ENCODE measurements around the gene DEXI. TPM values are rescaled to one million over a fixed set of nuclear protein-coding genes. Genes with fewer than 3 reads are reported as not detected.
"Not testable (repeated sequence)": the region's sequence is repeated elsewhere in the genome, so short reads cannot be mapped to it uniquely, and the experiment has no call there.

Gene DEXI
- total RNA-seq, 2 experiments from 2014 or later: 23.3 to 30.8 TPM

- peaks cover 27% of the 10 kb centered on the region for H3K36me3 Mint-ChIP-seq
- no peaks in the 10 kb centered on the region for H3K9me3 Mint-ChIP-seq (ENCODE audit: low read depth)
- no peak overlapping the region for H3K4me3 Mint-ChIP-seq
- CTCF ChIA-PET: interaction anchor here (1.2 to 1.9 kb wide), 4 partner anchors 9 to 190 kb away, joined by 3 to 8 read pairs (median 4); partner anchors contain the start of gene DEXI
- H3K4me1 Mint-ChIP-seq: peaks cover 10% of the 10 kb centered on the region
- ATAC-seq (no peak), DNase-seq (no peak)
- H3K27me3 Mint-ChIP-seq: no peaks in the 10 kb centered on the region
- H3K27ac Mint-ChIP-seq: no peak overlapping the region
Observed at GRCh38 chr16:10926867-10927266, 15.4 kb downstream of the DEXI start.

DNA sequence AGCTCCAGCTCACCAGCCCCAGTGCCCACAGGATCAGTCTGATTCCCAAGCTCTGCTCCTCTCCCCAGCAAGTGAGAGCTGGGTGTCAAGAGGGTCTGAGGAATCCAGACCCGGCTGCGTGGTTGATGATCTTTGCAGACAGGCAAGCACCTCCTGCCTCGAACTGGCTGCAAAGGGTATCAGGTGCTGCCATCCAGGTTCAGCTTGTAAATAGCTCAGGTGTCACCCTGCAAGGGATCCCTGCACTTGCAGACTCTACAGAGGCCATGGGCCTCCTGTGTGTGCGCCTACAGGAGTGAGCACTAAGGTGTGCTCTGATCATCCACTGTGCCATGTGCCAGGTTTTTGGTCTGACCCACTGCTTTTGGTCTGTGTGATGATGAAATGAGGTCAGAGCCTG lies 16.2 kb downstream of the DEXI start:
- H3K4me1 Mint-ChIP-seq: peaks cover 9% of the 10 kb centered on the region
- no peaks in the 10 kb centered on the region for H3K27me3 Mint-ChIP-seq
- DNase-seq (no peak), ATAC-seq (no peak)
- CTCF ChIA-PET: interaction anchor here (0.6 to 1.6 kb wide), 4 partner anchors 16 to 245 kb away, joined by 4 to 5 read pairs (median 4); partner anchors contain the start of gene DEXI
- peaks cover 31% of the 10 kb centered on the region for H3K36me3 Mint-ChIP-seq
- no peak overlapping the region for H3K27ac Mint-ChIP-seq
- H3K9me3 Mint-ChIP-seq (ENCODE audit: low read depth): no peaks in the 10 kb centered on the region
- H3K4me3 Mint-ChIP-seq: no peak overlapping the region

DNA sequence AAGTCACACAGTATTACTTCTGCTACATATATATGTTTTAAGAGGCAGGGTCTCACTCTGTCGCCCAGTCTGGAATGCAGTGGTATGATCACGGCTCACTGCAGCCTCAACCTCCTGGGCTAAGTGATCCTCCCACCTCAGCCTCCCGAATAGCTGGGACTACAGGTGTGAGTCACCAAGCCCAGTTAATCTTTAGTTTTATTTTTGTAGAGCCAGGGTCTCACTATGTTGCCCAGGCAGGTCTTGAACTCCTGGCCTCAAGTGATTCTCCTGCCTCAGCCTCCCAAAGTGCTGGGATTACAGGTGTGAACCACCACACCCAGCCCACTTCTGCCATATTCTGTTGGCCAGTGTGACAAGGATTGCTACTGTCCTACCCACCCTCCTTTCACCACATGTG lies 17.0 kb downstream of the DEXI start:
- ATAC-seq; H3K9me3 Mint-ChIP-seq (ENCODE audit: low read depth); H3K4me3 Mint-ChIP-seq; H3K27ac Mint-ChIP-seq; H3K4me1 Mint-ChIP-seq; DNase-seq; H3K27me3 Mint-ChIP-seq: not testable (repeated sequence)
- CTCF ChIA-PET: interaction anchor here (1.4 to 1.6 kb wide), 2 partner anchors 46 to 188 kb away, joined by 4 read pairs; no protein-coding TSS in a partner anchor
- H3K36me3 Mint-ChIP-seq: peaks cover 31% of the 10 kb centered on the region

DNA sequence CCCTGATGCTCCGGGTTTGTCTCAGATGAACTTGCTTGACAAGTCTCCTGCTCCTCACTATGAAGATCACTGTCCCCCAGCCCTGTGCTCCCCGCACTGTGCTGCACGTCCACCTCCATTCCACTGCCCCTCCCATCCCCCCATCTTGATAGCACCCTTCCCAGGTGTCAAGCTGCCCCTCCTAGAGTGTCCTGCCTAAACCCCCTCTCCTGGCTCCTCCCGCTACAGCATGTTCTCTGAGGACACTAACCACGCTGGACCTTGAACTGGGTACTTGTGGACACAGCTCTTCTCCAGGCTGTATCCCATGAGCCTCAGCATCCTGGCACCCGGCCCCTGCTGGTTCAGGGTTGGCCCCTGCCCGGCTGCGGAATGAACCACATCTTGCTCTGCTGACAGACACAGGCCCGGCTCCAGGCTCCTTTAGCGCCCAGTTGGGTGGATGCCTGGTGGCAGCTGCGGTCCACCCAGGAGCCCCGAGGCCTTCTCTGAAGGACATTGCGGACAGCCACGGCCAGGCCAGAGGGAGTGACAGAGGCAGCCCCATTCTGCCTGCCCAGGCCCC lies 18.5 kb downstream of the DEXI start:
- no peaks in the 10 kb centered on the region for H3K27me3 Mint-ChIP-seq
- peaks cover 38% of the 10 kb centered on the region for H3K36me3 Mint-ChIP-seq
- H3K4me1 Mint-ChIP-seq: peaks cover 2% of the 10 kb centered on the region
- H3K9me3 Mint-ChIP-seq (ENCODE audit: low read depth): no peaks in the 10 kb centered on the region
- no peak overlapping the region for H3K27ac Mint-ChIP-seq
- no peak overlapping the region for H3K4me3 Mint-ChIP-seq
- DNase-seq (no peak), ATAC-seq (no peak)
- CTCF ChIA-PET: no interaction called here

GRCh38 chr16:10923146-10923649 lies 19.1 kb downstream of the DEXI start:
- no peaks in the 10 kb centered on the region for H3K27me3 Mint-ChIP-seq
- no peaks in the 10 kb centered on the region for H3K9me3 Mint-ChIP-seq (ENCODE audit: low read depth)
- ATAC-seq (no peak), DNase-seq (no peak)
- no peak overlapping the region for H3K27ac Mint-ChIP-seq
- peaks cover 40% of the 10 kb centered on the region for H3K36me3 Mint-ChIP-seq
- peaks cover 4% of the 10 kb centered on the region for H3K4me1 Mint-ChIP-seq
- no peak overlapping the region for H3K4me3 Mint-ChIP-seq
- CTCF ChIA-PET: interaction anchor here (1.2 to 2.5 kb wide), 2 partner anchors 255 to 408 kb away, joined by 3 to 8 read pairs; no protein-coding TSS in a partner anchor

DNA sequence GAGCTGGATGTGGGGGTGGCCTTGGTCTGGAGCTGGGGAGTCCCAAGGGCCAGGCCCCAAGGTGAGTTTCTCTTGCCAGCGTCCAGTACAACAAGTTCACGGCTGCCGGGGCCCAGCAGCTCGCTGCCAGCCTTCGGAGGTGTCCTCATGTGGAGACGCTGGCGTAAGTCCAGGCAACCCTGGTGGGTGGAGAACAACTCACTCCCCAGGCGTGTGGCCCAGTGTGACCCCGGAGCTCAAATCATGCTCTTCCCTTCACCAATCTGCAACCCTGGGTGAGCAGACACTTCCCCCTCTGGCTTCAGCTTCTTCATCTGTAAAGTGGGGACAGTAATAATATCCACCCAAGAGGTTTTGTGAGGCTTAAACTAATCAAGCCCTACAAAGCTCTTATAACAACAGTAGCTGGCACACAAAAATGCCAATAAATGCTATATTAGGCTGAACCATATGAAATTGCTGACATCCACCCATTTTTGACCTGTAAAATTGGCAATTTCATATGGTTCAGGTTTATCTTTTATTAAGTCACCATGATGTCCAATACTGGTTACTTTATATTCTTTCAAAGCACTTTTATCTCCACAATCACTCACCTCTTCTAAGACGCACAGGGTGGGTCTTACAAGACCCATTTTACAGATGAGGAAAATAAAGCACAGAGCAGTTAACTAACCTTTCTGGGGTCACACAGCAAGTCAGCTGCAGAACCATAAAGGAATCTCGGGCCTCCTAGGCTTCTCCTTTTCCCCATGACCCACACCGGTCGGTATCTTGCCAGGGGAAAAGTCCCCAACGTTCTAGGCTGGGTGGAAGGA lies 19.7 kb downstream of the DEXI start:
- no peaks in the 10 kb centered on the region for H3K9me3 Mint-ChIP-seq (ENCODE audit: low read depth)
- peaks cover 37% of the 10 kb centered on the region for H3K36me3 Mint-ChIP-seq
- CTCF ChIA-PET: interaction anchor here (0.9 to 2.5 kb wide), 3 partner anchors 9 to 407 kb away, joined by 3 to 8 read pairs (median 3); no protein-coding TSS in a partner anchor
- H3K27me3 Mint-ChIP-seq: no peaks in the 10 kb centered on the region
- no peak for ATAC-seq
- no peak for DNase-seq
- no peak overlapping the region for H3K4me3 Mint-ChIP-seq
- peaks cover 5% of the 10 kb centered on the region for H3K4me1 Mint-ChIP-seq
- H3K27ac Mint-ChIP-seq: no peak overlapping the region

GRCh38 chr16:10921536-10922327 lies 20.5 kb downstream of the DEXI start:
- Mint-ChIP-seq H3K4me3 (no peak overlapping the region), H3K27ac (no peak overlapping the region), H3K36me3 (peaks cover 40% of the 10 kb centered on the region), H3K9me3 (ENCODE audit: low read depth) (no peaks in the 10 kb centered on the region), H3K4me1 (peaks cover 5% of the 10 kb centered on the region), H3K27me3 (no peaks in the 10 kb centered on the region)
- ATAC-seq (no peak), DNase-seq (no peak)
- CTCF ChIA-PET: interaction anchor here (0.6 to 2.5 kb wide), 6 partner anchors 8 to 407 kb away, joined by 3 to 8 read pairs (median 3); no protein-coding TSS in a partner anchor

- Mint-ChIP-seq H3K27me3 (no peaks in the 10 kb centered on the region), H3K4me3 (no peak overlapping the region), H3K4me1 (peaks cover 8% of the 10 kb centered on the region), H3K9me3 (ENCODE audit: low read depth) (no peaks in the 10 kb centered on the region), H3K27ac (no peak overlapping the region), H3K36me3 (peaks cover 46% of the 10 kb centered on the region)
- DNase-seq: no peak
- no peak for ATAC-seq
- CTCF ChIA-PET: interaction anchor here (0.9 to 2.9 kb wide), 4 partner anchors 9 to 252 kb away, joined by 3 to 15 read pairs (median 6); no protein-coding TSS in a partner anchor
Observed at GRCh38 chr16:10920726-10921427, 21.4 kb downstream of the DEXI start.

DNA sequence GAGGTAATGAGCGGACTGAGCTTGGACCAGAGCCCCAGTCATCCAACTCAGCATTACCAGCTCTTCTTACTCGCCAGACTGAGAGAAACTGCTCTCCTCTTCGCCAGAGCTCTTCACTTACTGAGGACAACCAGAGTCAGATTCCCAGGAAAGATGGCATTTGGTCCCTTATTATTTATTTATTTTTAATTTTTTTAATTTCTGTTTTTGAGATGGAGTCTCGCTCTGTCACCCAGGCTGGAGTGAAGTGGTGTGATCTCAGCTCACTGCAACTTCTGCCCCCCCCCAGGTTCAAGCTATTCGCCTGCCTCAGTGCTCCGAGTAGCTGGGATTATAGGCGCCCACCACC lies 23.3 kb downstream of the DEXI start:
- no peaks in the 10 kb centered on the region for H3K9me3 Mint-ChIP-seq (ENCODE audit: low read depth)
- peaks cover 40% of the 10 kb centered on the region for H3K36me3 Mint-ChIP-seq
- no peak for ATAC-seq
- CTCF ChIA-PET: interaction anchor here (0.6 to 5.6 kb wide), 34 partner anchors 8 to 658 kb away, joined by 3 to 34 read pairs (median 4); partner anchors contain the start of genes CIITA, DEXI and NUBP1
- no peak for DNase-seq
- H3K27ac Mint-ChIP-seq: peak overlapping the region; percentile 42
- no peaks in the 10 kb centered on the region for H3K27me3 Mint-ChIP-seq
- no peak overlapping the region for H3K4me3 Mint-ChIP-seq
- peaks cover 12% of the 10 kb centered on the region for H3K4me1 Mint-ChIP-seq

DNA sequence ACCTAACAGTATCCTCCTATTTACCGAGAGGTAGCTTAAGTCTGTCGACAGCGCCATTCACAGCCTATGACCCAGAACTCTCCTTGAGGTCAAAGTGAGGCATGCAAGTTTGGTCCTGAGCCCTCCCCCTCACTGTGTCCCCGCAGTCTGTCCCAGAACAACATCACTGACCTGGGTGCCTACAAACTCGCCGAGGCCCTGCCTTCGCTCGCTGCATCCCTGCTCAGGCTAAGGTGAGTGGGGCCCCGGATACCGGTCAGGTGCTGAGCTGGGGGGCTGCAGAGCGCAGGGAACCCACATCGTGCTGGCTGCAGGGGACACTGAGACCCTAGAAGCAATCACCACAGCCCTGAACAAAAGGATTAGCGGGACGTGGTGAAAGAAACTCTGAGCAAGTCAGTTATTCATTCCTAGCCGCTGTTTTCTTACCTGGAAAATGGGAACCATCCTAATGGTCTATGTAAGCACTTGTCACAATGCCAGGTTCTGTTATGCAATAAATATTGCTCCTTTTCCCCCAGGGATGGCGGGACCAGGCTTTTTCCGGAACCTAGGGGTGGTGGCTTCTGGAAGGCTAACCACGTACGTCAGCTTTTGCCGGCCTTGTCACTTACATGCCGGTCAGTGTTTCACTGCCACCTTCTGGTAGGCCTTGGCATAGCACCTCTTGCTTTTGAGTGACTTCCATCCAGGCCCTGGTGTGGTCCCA lies 23.8 kb downstream of the DEXI start:
- peak overlapping the region; percentile 42 for H3K27ac Mint-ChIP-seq
- H3K4me1 Mint-ChIP-seq: peaks cover 12% of the 10 kb centered on the region
- ATAC-seq: peak; percentile 72
- no peak overlapping the region for H3K4me3 Mint-ChIP-seq
- H3K9me3 Mint-ChIP-seq (ENCODE audit: low read depth): no peaks in the 10 kb centered on the region
- CTCF ChIA-PET: interaction anchor here (0.6 to 5.6 kb wide), 33 partner anchors 9 to 657 kb away, joined by 3 to 34 read pairs (median 4); partner anchors contain the start of genes CIITA, DEXI and NUBP1
- H3K27me3 Mint-ChIP-seq: no peaks in the 10 kb centered on the region
- DNase-seq: peak; percentile 91
- peaks cover 38% of the 10 kb centered on the region for H3K36me3 Mint-ChIP-seq

- no peak overlapping the region for H3K4me3 Mint-ChIP-seq
- H3K27me3 Mint-ChIP-seq: no peaks in the 10 kb centered on the region
- H3K36me3 Mint-ChIP-seq: peaks cover 43% of the 10 kb centered on the region
- H3K9me3 Mint-ChIP-seq (ENCODE audit: low read depth): no peaks in the 10 kb centered on the region
- peaks cover 12% of the 10 kb centered on the region for H3K4me1 Mint-ChIP-seq
- no peak for DNase-seq
- CTCF ChIA-PET: interaction anchor here (1.3 to 5.6 kb wide), 2 partner anchors 10 to 39 kb away, joined by 3 to 34 read pairs; partner anchors contain the start of gene CIITA
- no peak for ATAC-seq
- no peak overlapping the region for H3K27ac Mint-ChIP-seq
Observed at GRCh38 chr16:10916534-10916933, 25.7 kb downstream of the DEXI start.

DNA sequence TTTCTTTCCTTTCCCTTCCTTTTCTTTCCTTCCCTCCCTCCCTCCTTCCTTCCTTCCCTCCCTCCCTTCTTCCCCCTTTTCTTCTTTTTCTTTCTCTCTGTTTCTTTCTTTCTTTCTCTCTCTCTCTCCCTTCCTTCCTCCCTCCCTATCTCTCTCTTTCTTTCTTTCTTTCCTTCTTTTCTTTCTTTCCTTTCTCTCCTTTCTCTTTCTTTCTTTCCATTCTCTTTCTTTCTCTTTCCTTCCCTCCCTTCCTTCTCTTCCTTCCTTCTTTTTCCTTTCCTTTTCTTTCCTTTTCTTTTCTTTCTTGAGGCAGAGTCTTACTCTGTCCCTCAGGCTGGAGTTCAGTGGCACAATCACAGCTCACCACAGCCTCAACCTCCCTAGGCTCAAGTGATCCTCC lies 31.0 kb downstream of the DEXI start:
- DNase-seq (no peak), ATAC-seq (no peak)
- peaks cover 39% of the 10 kb centered on the region for H3K36me3 Mint-ChIP-seq
- H3K27me3 Mint-ChIP-seq: no peaks in the 10 kb centered on the region
- H3K4me3 Mint-ChIP-seq: no peak overlapping the region
- H3K4me1 Mint-ChIP-seq: peaks cover 5% of the 10 kb centered on the region
- H3K9me3 Mint-ChIP-seq (ENCODE audit: low read depth): no peaks in the 10 kb centered on the region
- CTCF ChIA-PET: no interaction called here
- peak overlapping the region; percentile 0 for H3K27ac Mint-ChIP-seq
